HG02678 (cell line): ENCODE measurements around the gene HIF3A.
"Not testable (repeated sequence)": the region's sequence is repeated elsewhere in the genome, so short reads cannot be mapped to it uniquely, and the experiment has no call there.

Experiments
- ATAC-seq: cut with Tn5 transposase; IDR thresholded peaks from one replicate; pipeline ENCODE4 v1.9.1; 2021; ENCODE audit warnings: mild to moderate bottlenecking, moderate library complexity; ENCODE audit not compliant: unreplicated experiment

HIF3A gene

DNA sequence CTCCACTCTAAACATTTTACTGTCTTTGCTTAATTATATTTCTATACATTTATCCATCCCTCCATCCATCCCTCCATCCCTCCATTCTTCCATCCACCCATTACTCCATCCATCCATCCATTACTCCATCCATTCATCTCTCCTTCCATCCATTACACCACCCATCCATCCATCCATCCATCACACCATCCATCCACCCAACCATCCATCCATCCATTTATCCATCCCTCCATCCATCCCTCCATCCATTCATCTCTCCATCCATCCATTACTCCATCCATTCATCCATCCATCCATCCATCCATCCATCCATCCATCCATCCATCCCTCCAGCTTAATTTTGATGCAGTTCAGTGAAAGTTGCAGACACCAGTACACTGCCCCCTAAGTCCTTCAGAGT lies 5.0 kb upstream of the HIF3A start:
- no peak for ATAC-seq

DNA sequence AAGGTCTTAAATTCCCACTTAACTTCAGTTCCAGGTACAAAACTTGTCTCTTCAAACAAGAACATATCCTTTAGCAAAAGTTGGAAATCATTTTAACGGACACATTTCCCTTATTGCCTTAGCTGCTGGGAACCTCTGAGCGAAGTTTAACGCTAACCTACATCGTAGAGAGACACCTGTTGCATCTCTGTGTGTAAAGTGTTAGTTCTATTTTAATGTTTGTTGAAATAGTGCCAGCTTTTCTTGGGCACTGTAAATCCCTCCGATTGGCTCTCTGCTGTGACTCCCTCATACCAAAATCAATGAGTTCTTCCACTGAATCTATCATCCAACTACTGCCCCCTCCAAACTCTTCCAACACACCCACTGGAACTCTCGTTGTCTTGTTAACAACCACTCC lies 2.3 kb upstream of the HIF3A start:
- no peak for ATAC-seq

DNA sequence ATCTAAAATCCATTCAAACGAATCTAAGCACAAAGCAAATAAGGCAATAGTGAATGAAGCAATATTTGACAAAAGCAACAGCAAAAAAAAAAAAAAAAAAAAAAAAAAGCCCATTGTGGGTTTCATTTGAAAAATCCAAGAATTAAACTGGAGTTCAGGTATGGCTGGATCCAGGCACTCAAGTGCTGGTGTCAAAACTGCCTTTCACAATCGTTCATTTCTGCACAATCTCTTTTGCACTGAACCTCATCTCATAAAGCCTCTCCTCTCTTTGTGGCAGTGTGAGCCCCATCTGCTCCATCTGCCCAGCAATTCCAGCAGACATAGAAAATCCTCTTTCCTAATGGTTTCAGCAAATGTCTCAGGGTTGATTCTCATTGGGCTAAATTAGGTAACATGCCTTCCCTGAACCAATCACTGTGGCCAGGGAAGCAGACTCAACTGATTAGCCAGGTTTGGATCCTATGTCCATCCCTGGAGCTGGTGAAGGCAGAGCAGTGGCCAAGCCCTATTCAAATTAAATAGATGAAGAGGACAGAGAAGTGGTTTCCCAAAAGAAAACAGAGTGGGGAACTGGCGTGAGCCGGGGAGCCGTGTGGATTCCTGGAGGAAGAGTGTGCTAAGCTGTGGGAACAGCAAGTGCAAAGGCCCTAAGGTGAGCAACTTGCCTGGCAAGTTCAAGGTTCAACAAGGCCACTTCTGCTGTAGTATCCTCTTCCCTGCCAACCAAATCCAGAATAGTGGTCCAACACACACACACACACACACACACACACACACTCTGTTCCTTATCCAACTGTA lies 1.2 kb upstream of the HIF3A start:
- no peak for ATAC-seq

- no peak for ATAC-seq
Observed at GRCh38 chr19:46296202-46296480, 701 bp upstream of the HIF3A start.

- no peak for ATAC-seq
Observed at GRCh38 chr19:46297700-46298478, 1.0 kb downstream of the HIF3A start.

GRCh38 chr19:46298479-46299003 lies 1.7 kb downstream of the HIF3A start:
- ATAC-seq = no peak

DNA sequence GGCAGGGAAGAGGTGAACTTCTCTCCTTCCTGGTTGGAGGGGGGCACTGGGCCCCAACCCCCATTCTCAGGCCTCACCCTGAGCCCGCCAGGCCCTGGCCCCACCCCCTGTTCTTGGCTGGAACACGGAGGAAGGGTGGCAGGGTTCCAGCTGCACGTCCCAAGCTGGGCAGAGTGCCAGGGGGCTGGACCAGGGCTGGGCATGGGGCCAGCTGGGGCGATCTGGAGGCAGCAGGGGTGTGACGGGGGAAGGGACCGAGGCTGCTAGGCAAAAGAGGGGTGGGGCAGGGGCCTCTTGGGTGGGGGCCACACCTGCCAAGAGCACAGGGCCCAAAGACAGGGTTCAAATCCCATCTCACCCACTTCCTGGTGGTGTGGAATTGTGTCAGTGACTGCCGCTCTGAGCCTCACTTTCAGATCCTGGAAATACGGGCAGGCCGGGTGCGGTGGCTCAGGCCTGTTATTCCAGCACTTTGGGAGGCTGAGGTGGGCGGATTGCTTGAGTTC lies 2.2 kb downstream of the HIF3A start:
- no peak for ATAC-seq

- ATAC-seq = no peak
Observed at GRCh38 chr19:46299695-46300094, 2.9 kb downstream of the HIF3A start.

- ATAC-seq = no peak
Observed at GRCh38 chr19:46303322-46303690, 6.5 kb downstream of the HIF3A start.

DNA sequence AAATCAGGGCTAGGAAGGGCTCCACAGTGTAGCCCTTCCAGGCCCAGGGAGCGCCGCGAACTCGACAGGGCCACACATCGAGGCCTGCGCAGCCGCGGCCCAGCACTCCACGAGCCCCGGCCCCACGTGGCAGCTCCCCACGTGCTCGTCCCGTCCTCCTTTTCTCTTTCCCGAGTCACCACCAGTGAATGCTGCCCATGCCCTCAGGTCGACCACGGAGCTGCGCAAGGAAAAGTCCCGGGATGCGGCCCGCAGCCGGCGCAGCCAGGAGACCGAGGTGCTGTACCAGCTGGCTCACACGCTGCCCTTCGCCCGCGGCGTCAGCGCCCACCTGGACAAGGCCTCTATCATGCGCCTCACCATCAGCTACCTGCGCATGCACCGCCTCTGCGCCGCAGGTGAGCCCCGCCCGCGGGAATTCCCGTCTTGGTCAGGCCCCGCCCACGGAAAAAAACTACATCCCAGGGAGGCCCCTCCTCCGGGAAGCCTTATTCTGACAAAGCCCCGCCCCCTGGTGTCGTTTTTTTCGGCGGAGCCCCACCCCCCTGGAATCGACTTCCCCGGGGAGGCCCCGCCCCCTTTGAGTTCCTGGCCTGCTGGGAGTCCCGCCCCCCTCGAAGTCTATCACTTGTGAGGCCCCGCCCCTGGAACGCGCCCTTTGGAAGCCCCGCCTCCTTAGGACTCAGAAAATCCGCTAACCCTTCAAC lies 7.0 kb downstream of the HIF3A start:
- no peak for ATAC-seq

- no peak for ATAC-seq
Observed at GRCh38 chr19:46306501-46306900, 9.7 kb downstream of the HIF3A start.

DNA sequence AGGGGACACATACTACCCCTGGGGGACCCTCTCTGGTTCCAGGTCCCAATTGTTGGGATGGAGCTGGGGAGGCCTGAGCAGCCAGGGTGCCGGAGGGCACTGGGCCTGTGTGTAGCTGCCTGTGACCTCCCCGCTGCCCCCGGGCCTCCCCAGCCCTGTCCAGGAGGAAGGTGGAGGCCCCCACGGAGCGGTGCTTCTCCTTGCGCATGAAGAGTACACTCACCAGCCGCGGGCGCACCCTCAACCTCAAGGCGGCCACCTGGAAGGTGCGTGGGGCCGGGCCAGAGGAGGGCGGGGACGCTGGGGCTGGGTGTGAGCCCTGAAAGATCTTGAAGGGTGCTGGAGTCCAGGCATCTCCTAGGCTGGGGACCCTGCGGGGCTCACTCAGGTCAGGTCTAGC lies 11.7 kb downstream of the HIF3A start:
- no peak for ATAC-seq

DNA sequence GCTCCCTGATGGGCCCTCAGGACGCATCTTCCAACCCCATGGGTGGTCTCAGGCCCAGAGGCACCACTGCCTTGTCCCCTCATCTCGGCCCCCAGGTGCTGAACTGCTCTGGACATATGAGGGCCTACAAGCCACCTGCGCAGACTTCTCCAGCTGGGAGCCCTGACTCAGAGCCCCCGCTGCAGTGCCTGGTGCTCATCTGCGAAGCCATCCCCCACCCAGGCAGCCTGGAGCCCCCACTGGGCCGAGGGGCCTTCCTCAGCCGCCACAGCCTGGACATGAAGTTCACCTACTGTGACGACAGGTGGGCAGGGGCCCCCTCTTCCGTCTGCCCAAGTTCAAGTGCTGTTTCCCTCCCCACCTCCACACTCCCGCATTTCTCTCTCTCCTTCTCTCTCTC lies 12.2 kb downstream of the HIF3A start:
- no peak for ATAC-seq

- ATAC-seq = no peak
Observed at GRCh38 chr19:46311444-46311843, 14.6 kb downstream of the HIF3A start.

- not testable (repeated sequence) for ATAC-seq
Observed at GRCh38 chr19:46313540-46314469, 17.0 kb downstream of the HIF3A start.

GRCh38 chr19:46317339-46317738 lies 20.5 kb downstream of the HIF3A start:
- ATAC-seq = no peak

DNA sequence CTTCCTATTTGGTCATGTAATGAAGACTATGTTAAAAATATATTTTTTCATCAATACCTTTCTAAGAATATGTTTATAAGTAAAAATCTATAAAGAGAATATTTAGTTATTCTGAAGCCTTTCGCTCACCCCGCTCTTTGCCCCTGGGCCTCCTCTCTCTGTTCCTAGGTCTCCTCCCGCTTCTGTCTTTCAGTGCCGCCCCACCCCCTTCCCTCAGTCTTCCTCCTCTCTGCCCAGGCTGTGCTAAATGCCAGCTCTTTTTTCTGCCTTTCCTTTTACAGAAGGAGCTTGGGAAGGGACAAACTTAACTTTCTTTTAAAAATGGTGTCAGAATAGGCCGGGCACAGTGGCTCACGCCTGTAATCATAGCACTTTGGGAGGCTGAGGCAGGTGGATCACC lies 22.8 kb downstream of the HIF3A start:
- ATAC-seq = no peak

GRCh38 chr19:46320559-46320958 lies 23.7 kb downstream of the HIF3A start:
- ATAC-seq = no peak

DNA sequence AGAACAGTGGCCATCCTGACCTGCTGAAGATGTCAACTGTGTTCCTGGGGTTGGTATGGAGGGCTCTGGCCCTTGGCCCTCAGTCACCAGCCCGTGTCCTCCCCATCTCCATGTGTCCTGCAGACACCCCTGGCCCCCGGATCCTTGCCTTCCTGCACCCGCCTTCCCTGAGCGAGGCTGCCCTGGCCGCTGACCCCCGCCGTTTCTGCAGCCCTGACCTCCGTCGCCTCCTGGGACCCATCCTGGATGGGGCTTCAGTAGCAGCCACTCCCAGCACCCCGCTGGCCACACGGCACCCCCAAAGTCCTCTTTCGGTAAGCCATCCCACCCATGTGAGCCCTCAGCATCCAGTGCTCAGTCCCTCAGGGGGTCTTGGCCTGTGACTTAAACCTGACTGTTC lies 24.8 kb downstream of the HIF3A start:
- no peak for ATAC-seq

DNA sequence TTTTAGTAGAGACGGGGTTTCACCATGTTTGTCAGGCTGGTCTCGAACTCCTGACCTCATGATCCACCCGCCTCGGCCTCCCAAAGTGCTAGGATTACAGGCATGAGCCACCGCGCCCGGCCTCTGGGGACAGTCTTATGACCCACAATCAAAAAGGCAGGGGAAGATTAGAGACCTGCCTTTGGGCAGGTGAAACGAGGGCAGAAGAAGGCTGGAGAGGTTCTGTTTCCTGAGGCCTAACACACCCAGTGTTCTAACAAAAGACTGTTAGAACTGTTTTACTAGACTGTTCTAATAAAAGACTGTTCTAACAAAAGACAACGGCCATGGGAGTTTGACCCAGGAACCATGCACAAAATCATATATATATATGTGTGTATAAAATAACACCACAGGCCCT lies 26.4 kb downstream of the HIF3A start:
- ATAC-seq = not testable (repeated sequence)
